Glutamatergic neuron (in vitro differentiated cells): ENCODE measurements around the gene MTFMT. TPM values are rescaled to one million over a fixed set of nuclear protein-coding genes. Genes with fewer than 3 reads are reported as not detected.
A peak's percentile ranks its signal among the peaks of the same experiment; 100 is the strongest.

Experiments used
- DNase-seq: peaks from one replicate; pipeline ENCODE4 v3.0.0; 2022
- H3K27ac Mint-ChIP-seq: one replicate; pipeline ENCODE4 v1.8.0; 2020; ENCODE audit warnings: mild to moderate bottlenecking, mixed read lengths, inconsistent platforms; ENCODE audit not compliant: unreplicated experiment
- H3K27me3 Mint-ChIP-seq: one replicate; pipeline ENCODE4 v1.8.0; 2020; ENCODE audit warnings: mild to moderate bottlenecking, moderate library complexity, mixed read lengths, inconsistent platforms; ENCODE audit not compliant: unreplicated experiment
- H3K36me3 Mint-ChIP-seq: one replicate; pipeline ENCODE4 v1.8.0; 2020; ENCODE audit warnings: mild to moderate bottlenecking, mixed read lengths, inconsistent platforms; ENCODE audit not compliant: unreplicated experiment
- H3K4me1 Mint-ChIP-seq: one replicate; pipeline ENCODE4 v1.8.0; 2020; ENCODE audit warnings: mild to moderate bottlenecking, low read depth, mixed read lengths, inconsistent platforms; ENCODE audit not compliant: unreplicated experiment
- H3K4me3 Mint-ChIP-seq: one replicate; pipeline ENCODE4 v1.8.0; 2020; ENCODE audit warnings: mild to moderate bottlenecking, mixed read lengths, inconsistent platforms; ENCODE audit not compliant: unreplicated experiment
- H3K9me3 Mint-ChIP-seq: one replicate; pipeline ENCODE4 v1.8.0; 2020; ENCODE audit warnings: mild to moderate bottlenecking, moderate library complexity, mixed read lengths, inconsistent platforms; ENCODE audit not compliant: unreplicated experiment
- CTCF ChIP-seq: fragments of 200-600 bp; sonication (generic); IDR thresholded peaks from one replicate; pipeline ENCODE4 v1.5.0; 2021; ENCODE audit not compliant: partially characterized antibody, unreplicated experiment
- total RNA-seq: library from RNA; stranded (reverse); fragmentation: NEBNext Ultra II Directional; extraction: Animal tissue kit (Norgen Biotek cat#: 25700); gene quantifications from one replicate; pipeline ENCODE4 v1.2.1, GENCODE V29; 2021; ENCODE audit not compliant: unreplicated experiment

The MTFMT gene
- total RNA-seq, 1 donor from 2014 or later: 12.6 TPM

GRCh38 chr15:64961013-64961412 lies 68.4 kb downstream of the MTFMT start:
- TF ChIP-seq CTCF: no peak

GRCh38 chr15:64960153-64960552 lies 69.3 kb downstream of the MTFMT start:
- Mint-ChIP-seq H3K9me3 (no peaks in the 10 kb centered on the region), H3K4me1 (peaks cover 2% of the 10 kb centered on the region), H3K27me3 (no peaks in the 10 kb centered on the region), H3K4me3 (no peak overlapping the region), H3K27ac (peak overlapping the region; percentile 55), H3K36me3 (peaks cover 21% of the 10 kb centered on the region)
- DNase-seq: no peak
- no peak for TF ChIP-seq CTCF

More at GRCh38 chr15:64961013-64961412, 68.4 kb downstream of the MTFMT start:
- H3K4me3 Mint-ChIP-seq: no peak overlapping the region
- no peak overlapping the region for H3K27ac Mint-ChIP-seq
- no peaks in the 10 kb centered on the region for H3K9me3 Mint-ChIP-seq
- peaks cover 16% of the 10 kb centered on the region for H3K36me3 Mint-ChIP-seq
- no peak for DNase-seq
- H3K27me3 Mint-ChIP-seq: no peaks in the 10 kb centered on the region
- peaks cover 2% of the 10 kb centered on the region for H3K4me1 Mint-ChIP-seq

GRCh38 chr15:64959128-64959527 lies 70.3 kb downstream of the MTFMT start:
- Mint-ChIP-seq H3K36me3 (peaks cover 28% of the 10 kb centered on the region), H3K4me1 (peaks cover 2% of the 10 kb centered on the region), H3K4me3 (no peak overlapping the region), H3K27ac (no peak overlapping the region), H3K9me3 (peaks cover 4% of the 10 kb centered on the region), H3K27me3 (no peaks in the 10 kb centered on the region)
- no peak for DNase-seq
- TF ChIP-seq CTCF: no peak

- no peak for TF ChIP-seq CTCF
- Mint-ChIP-seq H3K4me3 (no peak overlapping the region), H3K4me1 (peaks cover 3% of the 10 kb centered on the region), H3K27ac (no peak overlapping the region), H3K36me3 (peaks cover 37% of the 10 kb centered on the region), H3K9me3 (peaks cover 19% of the 10 kb centered on the region), H3K27me3 (peaks cover 11% of the 10 kb centered on the region)
- DNase-seq: no peak
These were observed 75.0 kb downstream of the MTFMT start for GRCh38 chr15:64954395-64954794.

- Mint-ChIP-seq H3K4me3 (no peak overlapping the region), H3K9me3 (peaks cover 19% of the 10 kb centered on the region), H3K4me1 (peaks cover 3% of the 10 kb centered on the region), H3K27me3 (peaks cover 13% of the 10 kb centered on the region), H3K36me3 (peaks cover 37% of the 10 kb centered on the region), H3K27ac (no peak overlapping the region)
- DNase-seq: no peak
- no peak for TF ChIP-seq CTCF
These were observed 77.5 kb downstream of the MTFMT start for GRCh38 chr15:64951777-64952418.
